Measurements from ENCODE around the gene OTUD7B. TPM values are rescaled to one million over a fixed set of nuclear protein-coding genes. Genes with fewer than 3 reads are reported as not detected.

OTUD7B gene
- total RNA-seq, 1 donor from 2014 or later, result 29.5 TPM

GRCh38 chr1:149979245-149979971 is 31.1 kb downstream of the OTUD7B start:
- H3K4me3 ChIP-seq, result no peak overlapping the region
- peaks cover 29% of the 10 kb centered on the region for H3K36me3 ChIP-seq
- no peak overlapping the region for H3K27ac ChIP-seq
- no peak for ATAC-seq
- intact Hi-C loops (cut with DNase I), result no loop called here
- no peak for DNase-seq
- peaks cover 24% of the 10 kb centered on the region for H3K4me1 ChIP-seq
- no peaks in the 10 kb centered on the region for H3K27me3 ChIP-seq (ENCODE audit: low read depth)
- TF ChIP-seq, protein P1, sequence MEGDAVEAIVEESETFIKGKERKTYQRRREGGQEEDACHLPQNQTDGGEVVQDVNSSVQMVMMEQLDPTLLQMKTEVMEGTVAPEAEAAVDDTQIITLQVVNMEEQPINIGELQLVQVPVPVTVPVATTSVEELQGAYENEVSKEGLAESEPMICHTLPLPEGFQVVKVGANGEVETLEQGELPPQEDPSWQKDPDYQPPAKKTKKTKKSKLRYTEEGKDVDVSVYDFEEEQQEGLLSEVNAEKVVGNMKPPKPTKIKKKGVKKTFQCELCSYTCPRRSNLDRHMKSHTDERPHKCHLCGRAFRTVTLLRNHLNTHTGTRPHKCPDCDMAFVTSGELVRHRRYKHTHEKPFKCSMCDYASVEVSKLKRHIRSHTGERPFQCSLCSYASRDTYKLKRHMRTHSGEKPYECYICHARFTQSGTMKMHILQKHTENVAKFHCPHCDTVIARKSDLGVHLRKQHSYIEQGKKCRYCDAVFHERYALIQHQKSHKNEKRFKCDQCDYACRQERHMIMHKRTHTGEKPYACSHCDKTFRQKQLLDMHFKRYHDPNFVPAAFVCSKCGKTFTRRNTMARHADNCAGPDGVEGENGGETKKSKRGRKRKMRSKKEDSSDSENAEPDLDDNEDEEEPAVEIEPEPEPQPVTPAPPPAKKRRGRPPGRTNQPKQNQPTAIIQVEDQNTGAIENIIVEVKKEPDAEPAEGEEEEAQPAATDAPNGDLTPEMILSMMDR (IDR thresholded peaks at IDR 0.05), result no peak
- no peaks in the 10 kb centered on the region for H3K9me3 ChIP-seq

DNA sequence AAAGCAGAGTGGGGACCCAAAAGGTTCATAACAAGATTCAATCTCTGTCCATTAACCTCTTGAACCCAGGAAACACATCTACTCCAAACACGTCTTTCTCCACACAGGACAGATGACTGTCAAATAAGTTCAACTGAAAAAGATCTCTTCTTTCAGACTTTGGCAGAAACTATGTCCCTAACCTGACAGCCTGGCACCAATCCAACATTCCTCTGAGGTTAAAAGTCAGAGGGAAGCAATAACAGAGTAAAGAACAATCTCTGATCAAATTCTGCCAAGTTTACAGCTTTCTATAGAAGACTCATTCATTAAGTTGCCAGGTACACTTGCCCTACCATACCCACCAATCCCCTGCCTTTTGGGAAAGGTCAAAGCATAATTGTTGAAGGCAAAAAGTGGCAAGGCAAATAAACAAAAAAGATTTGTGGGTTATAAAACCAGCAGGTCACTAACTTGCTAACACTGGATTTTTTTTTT is 31.9 kb downstream of the OTUD7B start:
- intact Hi-C loops (cut with DNase I), result no loop called here
- H3K27ac ChIP-seq, result no peak overlapping the region
- no peak overlapping the region for H3K4me3 ChIP-seq
- ATAC-seq (peak in 1 of 2 donors; percentile 30), DNase-seq (no peak)
- peaks cover 24% of the 10 kb centered on the region for H3K4me1 ChIP-seq
- TF ChIP-seq, protein P1 (IDR thresholded peaks at IDR 0.05), result no peak
- peaks cover 35% of the 10 kb centered on the region for H3K36me3 ChIP-seq
- H3K9me3 ChIP-seq, result no peaks in the 10 kb centered on the region
- no peaks in the 10 kb centered on the region for H3K27me3 ChIP-seq (ENCODE audit: low read depth)

DNA sequence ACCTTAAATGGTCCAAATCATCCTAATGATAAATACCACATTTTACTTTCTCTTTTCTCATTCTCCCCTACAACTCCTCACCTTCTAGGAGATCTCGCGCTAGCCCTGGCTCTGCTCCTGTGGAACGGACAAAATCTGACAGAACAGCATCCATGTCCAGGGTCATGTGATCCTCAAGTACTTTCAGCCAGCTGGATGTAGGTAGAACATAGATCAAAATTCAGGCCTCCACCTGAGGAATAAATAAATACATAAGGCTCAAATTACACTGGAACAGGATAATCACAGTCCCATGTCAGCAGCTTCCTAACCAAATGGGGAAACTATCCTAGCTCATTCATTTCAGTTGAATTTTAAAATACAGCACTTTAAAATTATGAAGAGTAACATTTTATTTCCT is 33.2 kb downstream of the OTUD7B start:
- intact Hi-C loops (cut with DNase I), result no loop called here
- Histone ChIP-seq H3K36me3 (peaks cover 48% of the 10 kb centered on the region), H3K27me3 (ENCODE audit: low read depth) (no peaks in the 10 kb centered on the region), H3K27ac (no peak overlapping the region), H3K4me3 (no peak overlapping the region), H3K9me3 (no peaks in the 10 kb centered on the region), H3K4me1 (peaks cover 24% of the 10 kb centered on the region)
- ATAC-seq (no peak), DNase-seq (no peak)
- TF ChIP-seq, protein P1 (IDR thresholded peaks at IDR 0.05), result no peak

GRCh38 chr1:149972547-149972946 is 38.0 kb downstream of the OTUD7B start:
- intact Hi-C loops (cut with DNase I), result no loop called here
- H3K9me3 ChIP-seq, result no peaks in the 10 kb centered on the region
- H3K27ac ChIP-seq, result no peak overlapping the region
- no peak for ATAC-seq
- H3K36me3 ChIP-seq, result peaks cover 90% of the 10 kb centered on the region
- H3K4me1 ChIP-seq, result no peaks in the 10 kb centered on the region
- no peak overlapping the region for H3K4me3 ChIP-seq
- TF ChIP-seq, protein P1 (IDR thresholded peaks at IDR 0.05), result no peak
- no peaks in the 10 kb centered on the region for H3K27me3 ChIP-seq (ENCODE audit: low read depth)
- DNase-seq, result no peak

DNA sequence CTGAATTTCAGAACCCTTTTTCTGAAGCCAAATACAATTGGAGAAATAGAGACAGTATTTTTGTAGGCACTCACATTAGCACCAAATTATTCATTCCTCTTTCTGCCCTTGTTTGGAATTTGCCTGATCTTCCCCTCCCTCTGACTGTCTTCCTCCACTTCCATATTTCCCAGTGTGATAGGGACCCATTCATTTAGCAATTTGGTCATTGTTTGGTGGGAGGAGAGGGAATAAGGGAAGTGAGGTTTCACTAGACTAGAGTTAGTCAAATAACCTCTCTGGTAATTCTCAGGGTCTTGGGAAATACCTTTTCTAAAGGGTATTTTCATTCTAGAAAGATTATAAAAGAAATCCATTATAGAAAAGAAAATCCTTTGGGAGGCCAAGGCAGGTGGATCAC is 42.9 kb downstream of the OTUD7B start:
- no peaks in the 10 kb centered on the region for H3K27me3 ChIP-seq (ENCODE audit: low read depth)
- DNase-seq, result no peak
- H3K27ac ChIP-seq, result no peak overlapping the region
- H3K9me3 ChIP-seq, result no peaks in the 10 kb centered on the region
- H3K36me3 ChIP-seq, result peaks cover 83% of the 10 kb centered on the region
- H3K4me1 ChIP-seq, result peaks cover 17% of the 10 kb centered on the region
- no peak overlapping the region for H3K4me3 ChIP-seq
- TF ChIP-seq, protein P1 (IDR thresholded peaks at IDR 0.05), result no peak
- intact Hi-C loops (cut with DNase I), result no loop called here
- no peak for ATAC-seq

Data from lower lobe of right lung (tissue), 2 donors.